ENCODE data around the gene KIF26A.

KIF26A gene

DNA sequence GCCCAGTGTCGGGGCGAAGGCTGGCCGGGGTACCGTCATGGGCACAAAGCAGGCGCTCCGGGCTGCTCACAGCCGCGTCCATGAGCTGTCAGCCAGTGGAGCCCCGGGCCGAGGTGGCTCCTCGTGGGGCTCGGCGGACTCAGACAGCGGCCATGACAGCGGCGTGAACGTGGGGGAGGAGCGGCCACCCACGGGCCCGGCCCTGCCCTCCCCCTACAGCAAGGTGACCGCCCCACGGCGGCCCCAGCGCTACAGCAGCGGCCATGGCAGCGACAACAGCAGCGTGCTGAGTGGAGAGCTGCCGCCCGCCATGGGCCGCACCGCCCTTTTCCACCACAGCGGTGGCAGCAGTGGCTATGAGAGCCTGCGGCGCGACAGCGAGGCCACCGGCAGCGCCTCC is 39.0 kb downstream of the KIF26A start:
- DNase-seq (ENCODE audit: low read depth), result no peak

DNA sequence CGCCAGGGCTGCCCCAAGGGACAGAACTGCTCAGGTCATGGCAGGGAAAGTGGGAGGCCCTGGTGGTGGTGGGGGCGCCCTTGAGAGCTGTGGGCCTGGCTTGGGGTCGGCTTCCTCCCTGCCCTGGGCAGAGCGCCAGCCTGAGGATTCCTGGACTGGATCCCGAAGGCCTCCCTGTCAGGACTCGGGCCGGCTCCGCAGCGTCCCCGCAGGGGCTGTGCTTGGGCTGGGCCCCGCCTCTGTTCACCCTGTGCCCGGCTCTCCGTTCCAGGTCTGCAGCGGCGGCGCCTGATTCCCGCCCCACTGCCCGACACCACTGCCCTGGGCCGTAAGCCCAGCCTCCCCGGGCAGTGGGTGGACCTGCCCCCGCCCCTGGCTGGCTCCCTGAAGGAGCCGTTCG is 39.9 kb downstream of the KIF26A start:
- no peak for DNase-seq (ENCODE audit: low read depth)

GRCh38 chr14:104179126-104179525 is 40.7 kb downstream of the KIF26A start:
- no peak for DNase-seq (ENCODE audit: low read depth)

DNA sequence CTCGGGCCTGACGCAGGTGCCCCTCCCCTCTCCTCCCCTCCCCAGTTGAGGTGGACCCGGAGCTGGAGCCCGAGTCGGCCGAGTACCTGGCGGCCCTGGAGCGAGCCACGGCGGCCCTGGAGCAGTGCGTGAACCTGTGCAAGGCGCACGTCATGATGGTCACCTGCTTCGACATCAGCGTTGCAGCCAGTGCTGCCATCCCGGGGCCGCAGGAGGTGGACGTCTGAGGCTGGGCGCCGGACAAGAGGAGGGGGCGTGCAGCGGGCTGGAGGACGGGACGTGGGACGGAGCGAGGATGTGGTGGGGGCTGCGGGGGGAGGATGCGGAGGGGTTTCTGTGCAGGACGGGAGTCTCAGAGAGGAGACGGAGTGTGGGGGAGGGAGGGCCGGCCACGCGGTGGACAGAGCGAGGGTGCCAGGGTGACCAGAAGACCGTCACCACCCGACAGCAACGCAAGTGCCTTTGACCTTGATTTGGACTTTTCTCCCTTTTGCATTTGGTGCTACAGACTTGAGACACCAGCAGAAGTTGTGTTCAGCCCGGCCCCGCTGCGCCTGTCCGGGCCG is 41.3 kb downstream of the KIF26A start:
- no peak for DNase-seq (ENCODE audit: low read depth)

- no peak for DNase-seq (ENCODE audit: low read depth)
These were observed 42.3 kb downstream of the KIF26A start for GRCh38 chr14:104180561-104181165.

DNA sequence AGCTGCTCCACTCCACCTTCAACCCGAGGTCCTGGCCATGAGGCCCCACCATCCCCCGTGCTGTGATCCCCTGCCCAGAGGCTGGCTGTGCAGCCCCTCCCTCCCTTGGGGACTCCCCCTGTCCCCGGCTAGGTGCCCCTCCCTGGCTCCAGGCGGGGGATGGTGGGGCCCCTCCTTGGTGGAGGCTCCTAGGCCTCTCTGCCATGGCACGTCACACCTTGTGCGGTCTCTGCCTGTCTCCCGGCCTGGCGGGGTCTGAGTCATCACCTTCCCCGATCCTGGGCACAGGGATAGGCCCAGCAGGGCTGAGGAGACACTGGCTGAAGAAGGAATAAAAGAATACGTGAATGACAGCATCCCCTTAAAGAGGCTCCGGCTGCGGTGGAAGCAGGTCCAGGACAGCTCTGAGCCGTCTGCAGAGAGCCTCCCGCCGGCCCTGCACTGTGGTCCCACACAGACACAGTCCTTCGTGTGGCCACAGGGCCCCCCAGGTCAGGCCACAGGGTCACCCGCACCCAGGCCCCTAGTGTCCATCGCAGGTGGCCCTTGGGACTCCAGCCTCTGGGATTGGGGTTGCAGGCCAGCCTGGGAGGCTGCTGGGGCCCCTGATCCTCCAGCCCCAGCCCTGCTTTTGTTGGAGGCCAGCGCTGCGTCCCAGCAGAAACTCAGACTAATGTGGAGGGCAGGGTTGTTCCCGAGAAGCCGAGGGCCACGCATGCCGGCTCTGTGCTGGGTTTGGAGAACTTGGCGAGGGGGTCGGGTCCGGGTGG is 43.6 kb downstream of the KIF26A start:
- DNase-seq (ENCODE audit: low read depth), result no peak

DNA sequence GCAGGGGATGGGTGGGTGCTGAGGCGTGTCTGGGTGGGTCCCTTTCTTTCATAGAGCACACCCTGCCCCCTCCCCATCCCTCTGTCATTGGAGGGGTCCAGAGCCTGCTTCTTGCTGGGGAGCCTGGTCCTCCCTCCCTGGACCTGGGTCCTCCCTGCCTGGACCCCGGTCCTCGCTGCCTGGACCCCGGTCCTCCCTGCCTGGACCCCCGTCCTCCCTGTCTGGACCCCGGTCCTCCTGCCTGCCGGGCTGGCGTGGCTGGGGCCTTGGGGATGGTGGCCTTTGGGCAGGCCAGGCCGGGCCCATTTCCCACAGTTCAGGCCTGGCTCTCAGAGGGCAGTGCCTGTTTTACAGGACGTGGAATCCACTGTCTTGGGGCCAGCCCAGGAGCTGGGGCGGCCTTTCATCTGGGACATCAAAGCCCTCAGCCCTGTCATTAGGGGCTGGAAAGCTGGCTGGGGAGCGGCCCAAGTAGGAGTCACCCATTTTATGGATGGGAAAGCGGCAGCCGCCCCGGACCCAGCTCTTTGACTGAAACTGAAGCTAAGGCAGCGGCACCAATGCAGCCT is 44.6 kb downstream of the KIF26A start:
- DNase-seq (ENCODE audit: low read depth), result no peak

- DNase-seq (ENCODE audit: low read depth), result no peak
These were observed 45.4 kb downstream of the KIF26A start for GRCh38 chr14:104183796-104184195.

DNA sequence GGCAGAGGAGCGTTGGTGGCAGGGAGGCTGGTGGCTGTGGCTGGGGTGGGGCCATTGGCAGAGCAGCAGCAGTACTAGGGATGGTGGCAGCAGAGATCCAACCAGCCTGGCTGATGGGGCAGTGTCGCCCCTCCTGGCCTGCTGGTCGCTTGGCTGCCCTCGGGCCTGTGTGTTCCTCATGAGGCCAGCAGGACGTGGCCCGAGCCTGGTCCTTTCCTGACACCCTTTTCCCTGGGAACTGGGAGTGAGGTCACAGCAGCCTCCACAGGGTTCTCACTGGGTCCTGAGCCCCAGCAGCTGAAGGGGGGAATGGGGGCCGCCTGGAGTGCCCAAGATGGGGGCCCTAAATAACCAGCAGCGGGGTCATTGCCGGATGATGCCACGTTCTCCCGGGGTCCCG is 46.1 kb downstream of the KIF26A start:
- no peak for DNase-seq (ENCODE audit: low read depth)

DNA sequence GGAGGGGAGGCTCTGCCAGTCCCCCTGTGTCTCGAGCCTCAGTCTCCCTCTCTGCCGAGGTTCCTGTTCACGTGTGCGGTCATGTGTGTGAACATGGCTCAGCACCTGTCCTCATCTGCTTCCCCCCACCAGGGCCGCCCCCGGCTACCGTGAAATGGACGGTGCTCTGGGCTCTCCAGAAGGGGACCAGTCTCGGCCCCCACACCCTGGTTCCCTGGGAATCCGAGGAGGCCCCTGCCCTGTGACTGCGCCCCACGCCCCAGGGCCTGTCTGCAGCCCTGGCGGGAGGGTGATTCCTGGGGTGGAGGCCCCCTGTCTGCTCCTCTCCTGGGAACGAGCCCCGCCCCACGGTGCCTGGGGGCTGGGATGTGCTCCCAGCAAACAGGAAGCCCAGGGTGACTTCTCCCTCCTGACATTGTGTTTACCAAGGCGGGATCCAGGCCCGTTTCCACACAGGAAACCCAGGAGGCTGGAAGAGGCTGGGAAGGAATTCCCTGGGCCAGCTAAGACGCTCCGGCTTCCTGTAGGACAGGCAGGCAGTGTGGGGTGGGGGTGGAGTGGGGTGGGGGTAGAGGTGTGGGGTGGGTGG is 46.6 kb downstream of the KIF26A start:
- no peak for DNase-seq (ENCODE audit: low read depth)

GRCh38 chr14:104185916-104186495 is 47.6 kb downstream of the KIF26A start:
- DNase-seq (ENCODE audit: low read depth), result no peak

DNA sequence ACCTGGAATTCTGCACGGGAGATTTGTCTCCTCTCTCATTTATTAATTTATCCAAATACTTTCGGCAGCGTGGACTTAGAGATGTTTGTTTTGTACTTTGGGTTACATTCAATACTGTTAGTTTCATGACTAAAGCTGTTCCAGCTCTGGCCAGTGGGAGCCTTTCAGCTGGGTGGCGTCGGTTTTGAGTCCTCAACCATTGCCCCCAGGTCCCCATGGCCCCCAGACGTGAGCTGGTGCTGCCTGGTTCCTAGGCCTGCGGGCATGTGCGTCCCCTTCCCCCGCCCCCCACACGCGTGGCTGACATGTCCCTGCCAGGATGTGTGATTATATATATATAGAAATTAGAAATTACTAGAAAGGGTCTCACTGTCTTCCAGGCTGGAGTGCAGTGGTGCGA is 48.2 kb downstream of the KIF26A start:
- DNase-seq (ENCODE audit: low read depth), result no peak

DNA sequence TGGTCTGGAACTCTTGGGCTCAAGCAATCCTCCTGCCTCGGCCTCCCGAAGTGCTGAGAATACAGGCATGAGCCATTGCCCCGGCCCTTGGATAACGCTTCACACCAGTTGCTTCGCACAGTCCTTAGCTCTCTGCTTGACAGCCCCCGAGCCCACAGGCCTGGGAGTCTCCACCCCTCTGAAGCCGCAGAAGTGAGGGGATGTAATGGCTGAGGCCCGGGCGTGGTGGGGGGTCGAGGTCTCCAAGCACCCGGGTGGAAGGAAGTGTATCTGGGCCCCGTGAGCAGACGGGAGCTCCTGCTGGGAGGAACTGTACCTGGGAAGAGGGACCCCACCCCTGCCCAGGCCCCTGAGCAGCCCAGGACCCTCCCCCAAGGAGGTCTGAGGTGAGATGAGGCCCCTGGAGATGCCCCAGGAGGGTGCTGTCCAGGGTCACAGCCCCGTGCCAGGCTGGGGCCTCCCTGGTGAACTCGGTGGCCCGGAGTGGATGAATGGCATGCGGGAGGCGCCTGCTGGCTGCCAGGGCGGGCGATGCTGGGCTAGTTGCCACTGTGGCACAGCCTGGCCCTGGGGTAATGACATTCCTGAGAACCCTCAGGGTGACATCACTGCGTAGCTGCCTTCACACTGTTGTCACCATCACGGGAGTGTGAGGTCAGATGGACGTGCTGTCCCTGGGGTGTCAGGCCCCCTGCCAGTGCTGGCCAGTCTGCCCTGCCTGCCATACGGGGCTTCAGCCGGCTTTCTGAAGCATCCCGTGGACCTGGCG is 48.9 kb downstream of the KIF26A start:
- DNase-seq (ENCODE audit: low read depth), result no peak

- no peak for DNase-seq (ENCODE audit: low read depth)
These were observed 49.7 kb downstream of the KIF26A start for GRCh38 chr14:104187931-104188726.

DNA sequence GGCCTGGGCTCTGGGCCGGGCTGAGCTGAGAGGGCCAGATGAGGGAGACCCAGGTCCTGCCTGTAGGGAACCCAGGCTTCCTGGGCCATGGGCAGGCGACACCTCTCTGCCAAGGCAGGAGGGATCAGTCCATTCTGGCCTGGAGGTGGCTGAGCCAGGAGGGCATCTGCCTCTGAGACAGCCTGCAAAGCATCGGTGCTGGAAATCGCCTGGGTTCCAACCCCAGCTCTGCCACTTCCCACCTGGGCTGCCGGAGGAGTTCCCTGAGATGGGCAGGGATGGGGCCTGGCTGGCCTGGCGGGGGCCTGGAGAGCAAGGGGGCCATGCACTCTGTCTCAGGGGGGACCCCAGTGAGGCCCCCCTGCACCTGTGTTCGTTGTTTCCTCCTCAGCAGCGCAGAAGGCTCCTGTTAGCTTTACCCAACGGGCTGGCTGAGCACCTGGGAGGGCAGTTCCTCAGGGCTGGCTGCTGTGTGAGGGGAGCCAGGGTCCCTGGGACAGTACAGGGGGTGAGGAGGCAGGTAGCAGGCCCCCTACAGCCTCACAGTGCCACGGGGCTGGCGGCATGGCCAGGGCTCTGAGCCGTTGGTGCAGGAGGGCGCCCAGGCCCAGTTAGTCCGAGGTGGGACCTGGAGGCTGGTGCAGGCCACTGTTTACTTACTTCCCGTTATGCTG is 50.5 kb downstream of the KIF26A start:
- no peak for DNase-seq (ENCODE audit: low read depth)

- DNase-seq (ENCODE audit: low read depth), result no peak
These were observed 51.4 kb downstream of the KIF26A start for GRCh38 chr14:104189629-104190335.

- DNase-seq (ENCODE audit: low read depth), result no peak
These were observed 52.1 kb downstream of the KIF26A start for GRCh38 chr14:104190396-104191000.

DNA sequence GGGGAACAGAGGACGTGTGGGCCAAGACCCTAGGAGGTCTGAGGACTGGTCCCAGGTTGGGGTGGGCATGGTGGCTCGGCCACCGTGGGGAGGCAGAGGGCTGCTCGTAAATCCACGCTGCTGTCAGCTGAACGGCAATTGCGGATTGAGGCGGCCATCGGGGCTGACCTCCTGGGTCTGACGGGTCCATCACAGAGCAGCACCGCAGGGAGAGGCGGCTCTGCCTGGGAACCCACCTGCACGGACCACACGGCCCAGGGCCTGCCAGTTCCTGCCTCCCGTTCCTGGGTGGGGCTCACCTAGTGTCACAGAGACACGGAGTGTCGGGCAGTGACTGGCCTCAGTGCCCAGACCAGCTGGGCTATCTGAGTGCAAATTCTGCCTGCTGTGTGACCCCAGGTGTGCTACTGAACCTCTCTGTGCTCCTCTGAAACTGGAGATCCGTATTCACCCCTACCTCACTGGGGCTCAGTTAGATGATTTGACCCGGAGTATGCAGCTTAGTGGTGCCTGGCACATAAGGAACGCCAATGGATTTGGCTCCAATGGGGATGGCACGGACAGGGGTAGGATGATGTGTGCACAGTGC is 53.1 kb downstream of the KIF26A start:
- DNase-seq (ENCODE audit: low read depth), result no peak

All from ELR (cell line).